H54 (cell line): ENCODE results near the gene MOSMO.

Experiments used
- DNase-seq: peaks from one replicate; pipeline ENCODE4 v3.0.0; 2011; ENCODE audit warnings: low spot score, mixed read lengths; ENCODE audit not compliant: insufficient read length
- FAIRE-seq: peaks from 3 replicates; lab custom pipeline; 2011; peaks lifted over from hg19 to GRCh38; lab: Jason Lieb, UNC
- POLR2A ChIP-seq: IDR thresholded peaks from 2 replicates; pipeline ENCODE4 v1.6.1; 2011; ENCODE audit warnings: low read depth, mild to moderate bottlenecking, low read length

The MOSMO gene

DNA sequence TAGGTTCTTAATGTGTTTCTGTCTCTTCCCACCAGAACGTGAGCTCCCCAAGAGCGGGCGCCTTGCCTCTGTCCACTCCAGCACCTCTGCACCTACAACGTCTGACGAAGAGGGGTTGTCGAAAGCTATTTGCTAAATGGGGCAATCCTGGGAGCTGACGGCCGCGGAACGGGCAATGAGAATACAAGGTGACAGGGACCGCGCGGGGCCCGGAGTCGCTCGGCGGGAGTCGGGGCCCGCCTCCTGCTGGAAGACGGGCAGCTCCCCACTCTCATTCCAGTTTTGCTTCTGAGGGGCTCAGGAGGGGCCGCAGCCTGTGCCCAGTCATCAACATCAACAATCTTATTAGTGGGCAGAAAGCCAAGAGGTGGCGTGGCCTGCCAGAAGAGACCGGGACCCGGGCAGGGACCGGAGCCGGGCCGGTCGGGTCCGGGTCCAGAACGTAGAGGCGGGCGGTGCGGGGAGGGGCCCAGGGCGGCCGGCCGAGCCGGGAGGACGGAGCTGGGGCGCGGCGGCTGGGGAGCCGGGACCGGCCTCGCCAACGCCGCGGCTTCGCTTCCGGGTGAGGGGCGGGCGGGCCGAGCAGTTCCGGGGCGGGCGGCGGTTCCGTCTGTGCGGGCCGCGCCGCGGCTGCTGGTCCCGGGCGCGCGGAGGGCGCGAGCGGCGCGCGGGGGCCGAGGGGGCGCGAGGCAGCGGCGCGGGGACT is at the start of gene MOSMO:
MOSMO (plus strand) TSS at position 603 of the 706 bp plus-strand sequence. CDS start 191 bp downstream, outside the sequence.
- DNase-seq (peak; percentile 79), FAIRE-seq (no peak)
- peak; percentile 53 for TF ChIP-seq POLR2A

DNA sequence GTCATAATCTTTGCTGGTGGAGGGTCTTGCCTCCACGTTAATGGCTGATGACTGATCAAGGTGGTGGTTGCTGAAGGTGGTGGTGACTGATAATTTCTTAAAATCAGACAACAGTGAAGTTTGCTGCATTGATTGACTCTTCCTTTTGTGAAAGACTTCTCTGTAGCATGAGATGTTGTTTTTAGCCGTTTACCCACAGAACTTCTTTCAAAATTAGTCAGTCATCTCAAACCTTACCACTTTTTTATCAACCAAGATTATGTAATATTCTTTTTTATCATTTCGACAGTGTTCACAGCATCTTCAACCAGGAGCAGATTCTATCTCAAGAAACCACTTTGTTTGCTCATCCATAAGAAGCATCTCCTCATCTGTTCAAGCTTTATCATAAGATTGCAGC is 48.9 kb upstream of the MOSMO start:
- no peak for FAIRE-seq
- DNase-seq, result no peak
- no peak for TF ChIP-seq POLR2A

DNA sequence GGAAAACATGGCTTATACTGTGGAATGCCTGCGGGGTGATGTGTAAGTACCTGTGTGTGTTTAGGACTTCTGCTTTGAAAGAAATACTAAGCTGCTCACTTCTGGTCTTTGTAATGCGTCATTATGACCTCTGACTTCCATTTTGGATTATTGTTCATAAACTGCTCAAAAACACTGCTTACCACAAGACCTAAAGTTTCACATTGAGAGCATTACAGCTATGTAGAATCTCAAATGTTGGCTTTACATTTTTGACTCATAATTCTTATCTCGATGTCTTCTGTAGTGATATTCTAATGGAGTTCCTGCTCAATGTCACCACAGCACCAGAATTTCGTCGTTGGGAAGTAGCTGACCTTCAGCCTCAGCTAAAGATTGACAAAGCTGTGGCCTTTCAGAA is 45.4 kb upstream of the MOSMO start:
- no peak for FAIRE-seq
- no peak for DNase-seq
- TF ChIP-seq POLR2A, result no peak

DNA sequence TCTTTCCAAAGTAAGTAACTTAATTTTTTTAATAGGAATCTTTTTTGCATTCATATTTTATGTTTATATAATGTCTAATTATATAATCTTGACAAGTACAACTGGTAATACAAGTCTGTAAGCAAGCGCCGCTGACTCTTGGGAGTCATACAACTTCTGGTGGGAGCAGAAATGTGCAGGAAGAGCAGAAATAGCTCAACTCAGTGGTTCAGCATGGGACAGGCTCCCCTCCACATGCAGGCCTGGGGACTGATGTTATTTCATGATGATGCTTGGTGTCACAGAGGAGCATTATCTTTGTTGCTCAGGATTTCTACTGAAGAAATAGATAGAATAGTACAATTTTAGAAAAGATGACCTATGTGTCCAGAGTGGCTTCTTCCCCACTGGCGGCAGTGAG is 44.0 kb upstream of the MOSMO start:
- TF ChIP-seq POLR2A, result no peak
- FAIRE-seq (no peak), DNase-seq (no peak)

DNA sequence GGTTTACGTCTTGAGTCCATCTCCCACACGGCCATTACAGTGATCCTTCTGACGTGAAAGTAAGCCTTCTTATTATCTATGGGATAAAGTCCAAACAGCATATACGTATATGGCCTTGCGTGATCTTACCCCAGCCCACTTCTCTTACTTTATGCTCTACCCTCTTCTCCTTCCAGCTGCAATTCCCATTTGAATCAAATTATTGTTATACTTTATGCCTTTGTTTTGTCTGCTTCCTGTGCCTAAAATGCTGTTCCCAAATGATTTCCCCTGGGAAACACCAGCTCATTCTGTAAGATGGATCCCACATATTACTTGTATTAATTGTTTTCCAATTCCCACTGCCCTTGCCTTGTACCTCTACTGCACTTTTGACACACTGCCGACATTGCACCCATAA is 43.6 kb upstream of the MOSMO start:
- FAIRE-seq, result no peak
- no peak for DNase-seq
- no peak for TF ChIP-seq POLR2A

DNA sequence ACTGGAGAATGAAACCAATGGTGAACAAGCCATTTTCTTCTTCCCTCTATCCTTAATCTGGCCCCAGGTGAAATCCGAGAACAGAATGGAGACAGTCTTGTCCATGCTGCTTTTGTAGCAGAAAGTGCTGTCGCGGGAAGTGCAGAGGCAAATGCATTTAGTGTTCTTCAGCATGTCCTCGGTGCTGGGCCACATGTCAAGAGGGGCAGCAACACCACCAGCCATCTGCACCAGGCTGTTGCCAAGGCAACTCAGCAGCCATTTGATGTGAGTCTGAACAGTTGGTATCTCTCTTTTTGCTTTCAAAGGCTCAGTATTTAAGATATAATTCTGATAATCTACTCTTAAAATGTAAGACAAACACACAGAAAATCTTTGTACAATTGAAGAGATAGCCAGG is 36.1 kb upstream of the MOSMO start:
- TF ChIP-seq POLR2A, result no peak
- no peak for DNase-seq
- no peak for FAIRE-seq

DNA sequence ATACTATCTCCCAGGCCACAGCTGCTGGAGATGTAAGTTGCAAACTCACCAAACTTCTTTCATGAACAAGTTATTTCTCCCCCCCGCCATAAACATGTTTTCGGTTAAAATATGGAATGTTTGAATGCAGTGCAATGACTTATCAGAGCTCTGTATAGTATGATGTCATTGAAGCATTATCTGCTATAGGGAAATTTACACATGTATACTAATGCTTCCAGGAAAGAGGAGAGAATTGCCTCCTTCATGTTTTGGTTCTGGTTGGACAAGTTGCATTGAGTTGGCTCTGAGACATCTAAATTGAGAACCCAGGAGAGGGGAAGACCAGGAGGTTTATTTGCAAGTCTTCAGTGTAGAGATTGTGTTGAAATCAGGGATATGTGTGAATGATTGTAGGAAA is 34.0 kb upstream of the MOSMO start:
- no peak for TF ChIP-seq POLR2A
- no peak for DNase-seq
- FAIRE-seq, result no peak

DNA sequence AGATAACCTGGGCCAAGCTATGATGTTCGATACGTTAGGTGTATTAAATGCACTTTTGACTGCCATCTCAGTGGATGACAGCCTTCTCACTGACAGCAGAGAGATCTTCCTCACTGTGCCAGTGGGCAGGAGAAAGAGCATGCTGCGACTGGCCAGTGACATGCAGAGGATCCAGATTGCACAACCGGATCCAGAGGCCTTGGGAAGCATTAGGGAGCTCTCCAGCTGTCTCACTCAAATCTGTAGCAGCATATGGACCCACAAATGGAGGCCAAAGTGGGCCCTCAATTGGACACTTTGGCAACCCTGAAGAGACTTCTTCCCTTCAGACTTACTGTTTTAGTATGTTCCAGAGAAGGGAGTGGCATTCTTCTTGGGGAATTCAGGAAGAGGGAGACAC is 27.9 kb upstream of the MOSMO start:
- TF ChIP-seq POLR2A, result no peak
- FAIRE-seq (no peak), DNase-seq (no peak)

DNA sequence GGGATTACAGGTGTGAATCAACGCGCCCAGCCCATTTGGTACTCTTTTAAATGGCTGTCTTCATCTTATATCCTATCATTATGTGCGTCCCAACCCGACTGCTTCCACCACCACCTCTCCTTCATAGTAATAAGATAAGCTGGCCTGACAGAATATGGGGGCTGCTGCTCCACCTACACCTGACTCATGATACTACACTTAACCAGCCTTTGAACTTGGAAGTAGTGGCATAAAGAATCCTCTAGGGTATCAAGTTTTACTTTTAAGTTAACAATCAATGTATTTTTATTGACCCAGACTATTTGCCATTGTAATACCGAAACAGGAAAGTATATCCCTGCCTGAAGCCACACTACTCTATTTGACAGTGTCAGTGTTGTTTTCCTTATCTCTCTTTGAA is 25.8 kb upstream of the MOSMO start:
- no peak for DNase-seq
- no peak for TF ChIP-seq POLR2A
- no peak for FAIRE-seq

DNA sequence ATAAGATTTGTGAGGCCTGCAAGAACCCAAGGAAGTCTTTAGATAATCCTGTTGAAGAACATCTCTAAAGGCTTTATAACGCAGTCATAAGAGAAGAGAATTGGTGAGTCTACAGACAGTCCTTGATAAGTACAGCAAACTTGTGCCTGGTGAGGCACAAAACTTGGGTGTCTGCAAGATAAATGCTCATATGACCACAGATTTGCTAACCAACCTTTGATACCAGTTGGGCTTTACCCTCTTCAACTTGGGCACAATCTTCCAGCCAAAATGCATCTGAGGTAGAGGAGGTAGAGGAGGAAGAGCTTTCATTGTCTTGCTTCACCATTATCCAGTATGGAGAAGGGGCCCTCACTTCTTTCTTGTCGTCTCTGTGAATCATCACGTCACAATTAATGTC is 23.8 kb upstream of the MOSMO start:
- no peak for FAIRE-seq
- TF ChIP-seq POLR2A, result no peak
- DNase-seq, result no peak

DNA sequence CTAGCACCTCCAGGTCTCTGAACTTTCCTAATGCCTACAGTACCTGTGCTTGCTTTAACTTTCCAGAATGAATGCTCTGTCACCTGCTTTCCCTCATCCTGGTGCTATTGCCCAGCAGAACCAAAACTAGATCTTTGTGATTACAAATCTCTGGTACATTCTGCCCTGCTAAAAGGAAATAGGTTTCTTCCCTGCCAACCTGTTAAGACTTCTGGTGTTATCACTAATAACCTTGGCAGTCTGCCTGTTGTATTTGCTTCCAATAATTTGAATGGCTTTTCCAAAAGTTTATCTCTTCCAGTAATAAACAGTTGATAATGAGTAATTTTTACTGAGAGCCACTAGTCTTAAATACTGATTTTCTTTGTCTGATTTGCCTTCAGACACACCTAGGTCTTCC is 22.4 kb upstream of the MOSMO start:
- DNase-seq (no peak), FAIRE-seq (no peak)
- no peak for TF ChIP-seq POLR2A

DNA sequence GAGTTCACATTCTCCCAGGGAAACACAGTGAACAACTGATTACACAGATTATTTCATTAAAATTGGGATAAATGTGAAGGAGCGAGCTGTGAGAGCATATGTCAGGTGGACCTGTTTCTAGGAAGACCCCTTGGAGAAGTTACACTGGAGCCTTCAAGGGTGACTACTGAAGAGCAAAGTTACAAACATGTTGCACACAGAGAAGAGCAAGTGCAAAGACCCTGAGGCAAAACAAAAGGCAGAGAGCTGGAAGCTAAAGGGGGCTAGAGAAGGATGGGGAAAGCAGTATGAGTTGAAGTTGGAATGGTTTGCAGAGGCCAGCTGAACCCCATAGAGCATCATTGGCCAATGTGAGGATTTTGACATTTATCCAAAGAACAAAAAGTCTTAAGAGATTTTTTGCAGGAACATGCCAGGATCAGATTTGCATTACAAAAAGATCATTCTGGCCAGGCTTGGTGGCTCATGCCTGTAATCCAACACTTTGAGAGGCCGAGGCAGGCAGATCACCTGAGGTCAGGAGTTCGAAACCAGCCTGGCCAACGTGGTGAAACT is 21.1 kb upstream of the MOSMO start:
- DNase-seq (no peak), FAIRE-seq (no peak)
- TF ChIP-seq POLR2A, result no peak

DNA sequence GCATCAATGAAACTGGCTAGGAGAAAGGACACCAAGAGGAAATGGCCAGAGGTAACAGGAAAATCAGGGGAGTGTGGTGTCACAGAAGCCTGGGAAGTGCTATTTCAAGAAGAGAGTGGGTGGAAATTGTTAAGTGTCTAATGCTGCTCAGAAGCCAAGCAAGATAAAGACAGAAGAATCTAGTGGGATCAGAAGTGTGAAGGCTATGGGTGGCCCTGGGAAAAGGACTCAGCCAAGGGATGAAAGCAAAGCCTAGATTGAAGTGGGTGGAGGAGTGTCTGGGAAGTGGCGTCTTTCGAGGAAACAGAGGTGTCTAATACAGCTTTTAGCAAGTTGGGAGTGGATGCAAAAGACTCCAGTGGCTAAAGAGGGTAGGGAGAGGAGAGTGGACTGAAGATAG is 20.4 kb upstream of the MOSMO start:
- FAIRE-seq, result no peak

DNA sequence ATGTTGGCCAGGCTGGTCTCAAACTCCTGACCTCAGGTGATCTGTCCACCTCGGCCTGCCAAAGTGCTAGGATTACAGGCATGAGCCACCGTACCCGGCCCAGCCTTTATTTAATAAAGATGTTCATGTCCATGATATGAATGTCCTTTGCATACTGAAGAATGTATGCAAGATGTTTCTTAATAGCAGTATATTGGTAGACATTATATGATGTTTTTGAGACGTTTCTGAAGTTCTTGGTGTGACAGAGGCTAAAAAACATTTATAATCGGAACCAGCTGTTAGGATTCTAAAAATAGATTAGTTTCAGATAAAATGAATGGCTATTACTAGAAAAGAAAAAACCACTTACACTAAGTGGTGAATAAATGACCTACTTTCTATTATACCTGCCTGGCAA is 18.8 kb upstream of the MOSMO start:
- DNase-seq, result no peak
- TF ChIP-seq POLR2A, result no peak
- no peak for FAIRE-seq

More for the DNA sequence above, 20.4 kb upstream of the MOSMO start:
- TF ChIP-seq POLR2A, result no peak
- DNase-seq, result no peak

DNA sequence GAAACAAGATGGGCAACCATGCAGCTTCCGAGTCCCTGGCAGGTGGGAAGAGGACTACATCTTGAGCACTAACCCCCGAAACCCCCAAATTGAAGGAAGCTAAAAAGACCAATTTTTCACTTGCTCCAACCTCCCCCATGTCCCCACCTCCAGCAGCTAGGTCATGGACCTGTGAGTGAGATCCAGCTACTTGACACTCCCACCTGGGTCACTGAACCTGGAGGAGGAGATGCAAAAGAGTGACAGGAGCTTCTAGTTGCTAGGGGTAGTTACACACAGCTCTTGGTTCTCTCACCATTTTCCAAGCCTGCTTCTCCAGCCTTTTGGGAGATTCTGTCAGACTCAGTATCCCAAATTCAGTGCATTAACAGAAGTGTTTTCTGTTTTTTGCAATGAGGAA is 18.2 kb upstream of the MOSMO start:
- FAIRE-seq (no peak), DNase-seq (no peak)
- no peak for TF ChIP-seq POLR2A
